ENCODE measurements around the gene CCT6A.
A peak's percentile ranks its signal among the peaks of the same experiment; 100 is the strongest.
"Not testable (repeated sequence)": the region's sequence is repeated elsewhere in the genome, so short reads cannot be mapped to it uniquely, and the experiment has no call there.

The CCT6A gene

DNA sequence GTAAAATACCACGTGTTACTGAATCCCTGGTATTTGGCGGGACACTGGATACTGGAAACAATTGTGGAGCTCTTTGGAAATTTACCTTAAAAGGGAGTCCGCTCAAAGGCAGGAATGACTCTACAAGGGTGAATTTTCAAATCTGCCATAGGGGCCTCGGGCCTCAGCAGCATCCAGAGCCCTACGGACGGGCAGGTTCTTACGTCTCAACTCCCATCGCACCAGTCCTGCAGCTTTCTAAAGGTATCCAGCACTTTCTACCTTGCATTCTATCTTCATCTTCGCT is 569 bp upstream of the CCT6A start:
- DNase-seq (ENCODE audit: low read depth in 2 of 2), result no peak

DNA sequence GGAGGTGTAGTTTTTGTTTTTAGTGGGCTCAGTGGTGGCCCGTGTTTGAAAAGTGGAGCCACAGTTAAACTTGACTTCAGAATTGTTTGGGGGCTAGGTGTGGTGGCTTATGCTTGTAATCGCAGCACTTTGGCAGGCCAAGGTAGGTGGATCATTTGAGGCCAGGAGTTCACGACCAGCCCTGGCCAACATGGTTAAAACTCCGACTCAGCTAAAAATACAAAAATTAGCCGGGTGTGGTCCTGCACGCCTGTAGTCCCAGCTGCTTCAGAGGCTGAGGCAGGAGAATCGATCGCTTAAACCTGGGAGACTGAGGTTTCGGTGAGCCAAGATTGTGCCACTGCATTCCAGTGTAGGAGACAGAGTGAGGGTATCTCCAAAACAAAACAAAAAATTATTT is 1.8 kb downstream of the CCT6A start:
- DNase-seq (ENCODE audit: low read depth in 2 of 2), result no peak

DNA sequence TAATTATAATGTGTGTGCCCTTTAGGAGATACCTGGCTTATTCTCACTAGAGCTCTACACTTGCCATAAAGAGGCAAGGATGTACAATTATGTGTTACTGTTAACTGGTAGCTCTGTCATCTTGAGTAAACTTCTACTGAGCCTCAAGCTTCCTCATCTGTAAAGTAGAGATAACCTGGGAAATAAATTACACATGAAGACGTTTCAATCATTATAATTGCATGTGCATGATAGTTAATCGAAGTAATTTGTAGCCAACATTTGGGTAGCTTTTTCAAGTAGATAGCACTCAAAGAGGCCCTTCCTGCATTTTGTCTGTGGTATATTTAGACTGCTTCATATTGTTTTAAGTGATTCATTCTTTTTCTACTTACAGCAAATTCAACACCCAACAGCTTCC is 2.4 kb downstream of the CCT6A start:
- no peak for DNase-seq (ENCODE audit: low read depth in 2 of 2)

DNA sequence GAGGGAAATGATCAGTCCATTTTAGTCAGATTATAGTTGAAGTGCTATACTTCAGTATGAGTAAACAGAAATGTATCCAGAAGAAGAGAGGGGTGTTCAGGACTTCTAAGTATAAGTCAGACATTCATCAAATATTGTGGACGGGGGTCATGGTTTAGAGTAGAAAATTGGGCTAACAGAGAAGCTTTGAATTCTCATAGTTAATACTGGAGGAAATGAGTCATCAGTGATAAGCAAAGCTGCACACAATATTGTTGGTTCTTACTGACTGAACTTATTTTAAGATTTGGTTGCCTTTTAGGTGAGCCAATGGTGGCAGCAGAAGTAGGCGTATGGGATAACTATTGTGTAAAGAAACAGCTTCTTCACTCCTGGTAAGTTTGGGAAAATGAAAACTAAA is 10.8 kb downstream of the CCT6A start:
- no peak for DNase-seq (ENCODE audit: low read depth in 2 of 2)

DNA sequence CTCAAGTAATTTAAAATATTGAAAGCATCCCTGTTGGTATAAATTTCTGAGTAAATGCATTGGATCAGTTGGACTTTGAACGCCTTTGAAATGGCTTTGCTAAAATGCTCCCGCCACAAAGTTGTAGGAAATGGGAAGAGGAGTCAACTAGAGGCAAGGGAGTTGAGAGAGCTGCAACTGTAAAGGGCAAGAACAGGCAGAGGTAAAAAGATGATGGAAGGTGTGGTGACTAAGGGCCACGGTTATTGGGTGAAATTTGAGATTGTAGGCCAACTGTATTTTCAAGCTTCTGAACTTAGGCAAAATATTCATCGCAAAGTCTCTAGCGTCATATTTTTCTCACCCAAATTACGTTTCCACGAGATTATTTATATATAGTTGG is 11.9 kb downstream of the CCT6A start:
- DNase-seq (ENCODE audit: low read depth in 2 of 2), result no peak

DNA sequence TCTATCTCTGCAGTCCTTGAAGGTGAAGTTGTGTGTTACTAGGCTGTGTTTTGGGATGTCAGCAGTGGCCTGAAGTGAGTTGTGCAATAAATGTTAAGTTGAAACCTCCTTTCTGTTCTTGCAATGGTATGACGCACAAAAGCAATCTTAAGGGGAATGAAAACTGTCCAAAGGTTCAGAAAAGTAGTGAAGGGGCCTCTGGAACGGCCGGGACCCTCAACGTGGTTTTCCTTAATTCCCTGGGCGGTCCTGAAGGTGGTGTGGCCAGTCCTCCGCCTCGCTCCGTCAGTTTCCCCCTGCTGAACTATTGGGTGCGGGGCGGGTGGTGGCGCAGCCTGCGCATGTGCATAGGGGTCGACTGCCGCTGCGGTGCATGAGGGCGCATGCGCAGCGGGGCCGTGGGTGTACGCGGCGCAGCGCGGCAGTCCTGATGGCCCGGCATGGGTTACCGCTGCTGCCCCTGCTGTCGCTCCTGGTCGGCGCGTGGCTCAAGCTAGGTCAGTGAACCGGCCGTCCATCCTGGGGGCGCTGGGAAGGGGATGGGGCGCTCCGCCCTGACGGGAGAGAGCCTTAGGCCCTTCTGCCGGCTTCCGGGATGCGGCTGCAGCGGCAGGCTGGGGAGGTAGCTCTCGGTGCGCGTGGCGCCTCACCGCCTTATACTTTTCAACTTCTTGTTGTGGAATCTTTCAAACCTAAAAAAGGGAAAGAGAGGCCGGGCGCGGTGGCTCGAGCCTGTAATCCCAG is 12.5 kb downstream of the CCT6A start, which contains the start of gene SUMF2:
TSS of gene SUMF2 (plus strand) at position 405 of the 744 bp plus-strand sequence. CDS start at position 431, 26 bp downstream.
- DNase-seq (ENCODE audit: low read depth in 2 of 2), result peak; percentile 46 to 57

DNA sequence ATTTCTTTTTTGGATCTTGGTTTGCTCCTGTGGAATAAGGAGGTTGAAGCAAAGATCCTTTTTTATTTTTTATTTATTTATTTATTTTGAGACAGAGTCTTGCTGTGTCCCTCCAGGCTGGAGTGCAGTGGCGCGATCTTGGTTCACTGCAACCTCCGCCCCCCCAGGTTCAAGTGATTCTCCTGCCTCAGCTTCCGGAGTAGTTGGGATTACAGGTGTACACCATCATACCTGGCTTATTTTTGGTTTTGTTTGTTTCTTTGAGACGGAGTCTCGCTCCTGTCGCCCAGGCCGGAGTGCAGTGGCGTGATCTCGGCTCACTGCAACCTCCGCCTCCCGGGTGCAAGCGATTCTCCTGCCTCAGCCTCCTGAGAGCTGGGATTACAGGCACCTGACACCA is 14.8 kb downstream of the CCT6A start:
- not testable (repeated sequence) for DNase-seq (ENCODE audit: low read depth in 2 of 2)

DNA sequence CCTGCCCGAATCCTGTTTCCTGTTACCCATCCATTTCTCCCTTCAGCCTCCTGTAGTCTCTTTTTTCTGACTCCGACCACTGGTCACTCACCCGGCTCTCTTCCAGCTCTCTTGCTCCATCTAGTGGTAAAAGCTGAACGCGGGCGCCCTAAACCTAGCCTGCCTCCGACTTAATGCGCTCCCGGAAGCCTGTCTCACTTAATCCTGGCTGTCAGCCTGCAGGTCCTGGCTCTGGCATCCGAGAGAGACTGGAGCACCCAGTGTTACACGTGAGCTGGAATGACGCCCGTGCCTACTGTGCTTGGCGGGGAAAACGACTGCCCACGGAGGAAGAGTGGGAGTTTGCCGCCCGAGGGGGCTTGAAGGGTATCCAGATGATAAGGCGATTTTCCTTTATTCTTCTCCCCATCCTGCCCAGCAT is 22.8 kb downstream of the CCT6A start:
- peak in 1 of 2 experiments; percentile 37 for DNase-seq (ENCODE audit: low read depth in 2 of 2)

DNA sequence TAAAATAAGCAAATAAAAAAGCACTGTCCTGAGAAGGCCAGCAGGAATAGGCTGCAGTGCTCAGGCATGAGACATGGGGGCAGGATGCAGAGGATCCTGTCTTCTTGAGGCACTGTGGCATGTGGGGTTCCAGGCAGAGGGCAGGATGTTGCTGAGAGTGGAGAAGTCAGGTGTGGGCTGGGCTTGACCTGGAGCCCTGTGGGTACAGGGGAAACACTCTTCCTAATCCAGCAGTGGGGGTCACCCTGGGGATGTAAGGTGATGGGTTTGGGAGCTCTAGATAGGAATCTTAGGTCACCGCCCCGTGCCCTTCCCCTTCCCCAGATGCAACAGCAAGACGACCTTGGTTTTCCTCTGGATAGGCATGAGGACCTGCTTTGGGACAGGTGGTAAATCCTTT is 26.1 kb downstream of the CCT6A start:
- no peak for DNase-seq (ENCODE audit: low read depth in 2 of 2)

DNA sequence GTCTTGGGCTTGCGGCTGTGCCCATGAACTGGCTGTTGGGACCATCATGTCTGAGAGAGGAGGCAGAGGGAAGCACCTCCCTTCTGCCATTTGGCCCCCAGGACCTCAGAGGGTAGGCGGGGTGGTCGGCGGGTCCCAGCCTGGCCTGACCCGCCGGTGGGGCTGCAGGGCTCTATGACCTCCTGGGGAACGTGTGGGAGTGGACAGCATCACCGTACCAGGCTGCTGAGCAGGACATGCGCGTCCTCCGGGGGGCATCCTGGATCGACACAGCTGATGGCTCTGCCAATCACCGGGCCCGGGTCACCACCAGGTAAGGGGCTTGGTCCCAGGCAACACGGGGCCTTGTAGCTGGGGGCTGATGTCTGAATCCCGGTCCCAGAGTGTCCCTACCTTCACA is 26.6 kb downstream of the CCT6A start:
- no peak for DNase-seq (ENCODE audit: low read depth in 2 of 2)

DNA sequence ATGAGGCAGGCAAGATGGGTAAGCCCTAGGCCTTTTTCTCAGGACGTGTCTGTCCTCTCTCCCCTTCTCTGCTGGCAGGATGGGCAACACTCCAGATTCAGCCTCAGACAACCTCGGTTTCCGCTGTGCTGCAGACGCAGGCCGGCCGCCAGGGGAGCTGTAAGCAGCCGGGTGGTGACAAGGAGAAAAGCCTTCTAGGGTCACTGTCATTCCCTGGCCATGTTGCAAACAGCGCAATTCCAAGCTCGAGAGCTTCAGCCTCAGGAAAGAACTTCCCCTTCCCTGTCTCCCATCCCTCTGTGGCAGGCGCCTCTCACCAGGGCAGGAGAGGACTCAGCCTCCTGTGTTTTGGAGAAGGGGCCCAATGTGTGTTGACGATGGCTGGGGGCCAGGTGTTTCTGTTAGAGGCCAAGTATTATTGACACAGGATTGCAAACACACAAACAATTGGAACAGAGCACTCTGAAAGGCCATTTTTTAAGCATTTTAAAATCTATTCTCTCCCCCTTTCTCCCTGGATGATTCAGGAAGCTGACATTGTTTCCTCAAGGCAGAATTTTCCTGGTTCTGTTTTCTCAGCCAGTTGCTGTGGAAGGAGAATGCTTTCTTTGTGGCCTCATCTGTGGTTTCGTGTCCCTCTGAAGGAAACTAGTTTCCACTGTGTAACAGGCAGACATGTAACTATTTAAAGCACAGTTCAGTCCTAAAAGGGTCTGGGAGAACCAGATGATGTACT is 28.1 kb downstream of the CCT6A start:
- no peak for DNase-seq (ENCODE audit: low read depth in 2 of 2)

DNA sequence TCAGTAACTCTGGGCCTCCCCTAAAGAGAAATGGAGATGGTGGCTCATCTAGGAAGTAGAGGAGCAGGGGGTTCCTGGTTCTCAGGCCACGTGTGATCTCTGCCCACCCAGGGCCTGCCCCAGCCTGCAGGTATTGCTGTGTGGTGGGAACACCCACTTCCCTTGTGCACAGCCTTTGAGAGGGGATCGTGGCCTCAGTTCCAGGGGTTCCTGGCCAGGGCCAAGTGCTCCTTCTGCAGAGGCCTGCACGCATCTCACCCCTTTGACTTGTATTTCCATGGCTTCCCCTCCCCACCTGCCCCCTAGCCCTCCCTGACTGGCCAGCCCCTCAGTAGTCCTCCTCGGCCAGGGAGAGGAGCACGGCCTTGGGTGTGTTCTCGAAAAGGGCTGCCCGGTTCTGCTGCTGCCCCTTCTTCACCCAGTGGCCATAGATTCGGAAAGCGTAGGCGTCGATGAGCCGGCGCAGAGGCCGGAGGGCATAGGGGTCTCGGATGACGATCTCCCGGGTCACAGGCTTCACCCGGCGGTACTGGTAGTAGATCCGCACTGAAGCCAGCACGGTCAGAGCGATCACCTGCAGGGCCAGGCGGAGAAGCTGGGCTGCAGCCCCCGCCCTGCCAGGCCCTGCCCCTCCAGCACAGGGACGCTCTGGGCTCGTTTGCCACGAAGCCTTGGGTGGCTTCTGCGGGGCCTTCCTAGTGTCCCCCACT is 29.3 kb downstream of the CCT6A start:
- DNase-seq (ENCODE audit: low read depth in 2 of 2), result not testable (repeated sequence)

DNA sequence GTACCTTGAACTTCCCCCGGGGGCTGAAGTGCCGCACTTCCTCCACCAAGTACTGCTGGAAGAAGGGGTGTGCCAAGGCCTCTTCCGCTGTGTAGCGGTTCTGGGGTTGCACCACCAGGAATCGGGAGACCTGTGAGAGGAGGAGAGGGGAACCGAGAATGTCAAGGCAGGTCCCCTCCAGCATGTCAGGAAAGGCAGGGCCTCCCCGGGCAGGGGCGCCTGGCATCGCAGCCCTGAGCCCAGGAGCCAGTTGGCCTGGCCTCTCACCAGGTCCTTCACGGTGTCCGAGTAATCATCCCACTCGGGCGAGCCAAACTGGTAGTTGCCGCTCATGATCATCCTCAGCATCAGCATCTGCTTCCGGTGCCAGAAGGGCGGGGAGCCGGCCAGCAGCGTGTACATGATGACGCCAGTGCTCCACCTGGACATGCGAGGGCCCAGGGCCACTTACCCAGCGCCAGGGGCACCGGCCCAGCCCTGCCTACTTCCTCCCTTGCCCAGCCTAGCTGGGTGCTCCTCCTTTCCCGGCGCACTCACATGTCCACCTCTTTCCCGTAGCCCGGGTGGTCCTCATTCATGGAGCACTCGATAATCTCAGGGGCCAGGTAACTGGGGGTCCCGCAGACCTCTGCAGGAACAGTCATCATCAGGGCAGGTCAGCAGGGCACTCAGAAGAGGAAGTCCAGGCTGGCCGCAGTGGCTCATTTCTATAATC is 30.2 kb downstream of the CCT6A start:
- no peak for DNase-seq (ENCODE audit: low read depth in 2 of 2)

DNA sequence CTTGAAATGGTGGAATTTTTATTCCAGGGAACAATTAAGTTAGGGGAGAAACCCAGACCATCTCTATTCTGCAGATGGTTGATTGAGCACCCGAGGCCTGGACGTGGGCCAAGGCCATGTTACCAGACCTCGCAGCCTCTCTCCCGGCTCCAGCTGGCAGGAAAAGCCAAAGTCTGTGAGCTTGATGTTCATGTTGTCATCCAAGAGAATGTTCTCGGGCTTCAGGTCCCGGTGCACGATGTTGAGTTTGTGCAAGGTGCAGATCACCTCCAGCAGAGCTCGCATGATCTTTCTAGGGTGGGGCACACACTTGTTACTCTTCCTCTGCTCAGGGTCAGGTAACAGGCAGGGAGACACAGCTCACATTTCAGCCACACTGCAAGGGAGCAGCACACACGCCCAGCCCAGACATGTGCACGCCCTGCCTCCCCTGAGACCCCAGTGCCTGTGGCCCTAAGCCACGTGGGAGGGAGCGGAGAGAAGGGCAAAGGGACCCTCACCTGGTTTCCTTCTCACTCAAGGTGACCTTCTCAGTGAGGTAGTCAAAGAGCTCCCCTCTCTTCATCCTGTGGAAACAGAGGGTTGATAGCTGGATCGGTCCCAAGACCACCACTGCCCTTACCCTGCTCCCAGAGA is 31.7 kb downstream of the CCT6A start:
- DNase-seq (ENCODE audit: low read depth in 2 of 2), result no peak

DNA sequence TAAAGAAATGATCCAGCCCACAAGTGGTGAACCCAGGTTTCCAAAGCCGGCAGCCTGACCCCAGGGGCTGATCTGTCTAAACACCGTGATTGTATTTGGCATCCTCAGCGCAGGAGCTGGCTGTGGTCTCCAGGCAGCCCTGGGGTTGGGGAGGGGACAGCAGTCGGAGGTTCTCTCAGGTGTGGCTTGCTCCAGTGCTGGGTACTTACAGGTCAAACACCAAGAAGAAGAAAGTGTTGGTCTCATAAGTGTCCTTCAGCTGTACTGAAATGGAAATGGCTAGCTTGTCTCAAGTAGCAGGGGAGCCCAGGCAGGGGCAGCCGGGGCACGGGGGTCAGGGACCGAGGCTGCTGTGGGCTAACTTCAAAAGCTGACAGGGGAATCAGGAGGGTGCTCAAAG is 35.2 kb downstream of the CCT6A start:
- no peak for DNase-seq (ENCODE audit: low read depth in 2 of 2)

DNA sequence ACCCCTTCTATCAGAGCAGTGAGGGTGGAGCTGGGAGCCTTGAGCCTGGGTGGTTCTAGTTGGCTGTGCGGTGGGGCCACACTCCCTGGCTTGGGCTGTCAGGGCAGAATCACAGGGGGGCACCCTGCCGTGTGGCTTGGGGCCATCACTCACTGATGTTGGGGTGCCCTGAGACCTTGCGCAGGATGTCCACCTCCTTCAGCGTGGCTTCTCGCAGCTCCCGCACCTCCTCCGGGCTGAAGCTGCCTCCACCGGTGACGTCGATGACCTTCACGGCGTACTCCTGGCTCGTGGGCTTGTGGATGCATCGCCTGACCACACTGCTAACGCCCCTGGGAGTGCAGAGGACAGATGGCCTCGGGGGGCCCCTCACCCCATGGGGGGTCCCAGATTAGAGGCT is 35.9 kb downstream of the CCT6A start:
- no peak for DNase-seq (ENCODE audit: low read depth in 2 of 2)

DNA sequence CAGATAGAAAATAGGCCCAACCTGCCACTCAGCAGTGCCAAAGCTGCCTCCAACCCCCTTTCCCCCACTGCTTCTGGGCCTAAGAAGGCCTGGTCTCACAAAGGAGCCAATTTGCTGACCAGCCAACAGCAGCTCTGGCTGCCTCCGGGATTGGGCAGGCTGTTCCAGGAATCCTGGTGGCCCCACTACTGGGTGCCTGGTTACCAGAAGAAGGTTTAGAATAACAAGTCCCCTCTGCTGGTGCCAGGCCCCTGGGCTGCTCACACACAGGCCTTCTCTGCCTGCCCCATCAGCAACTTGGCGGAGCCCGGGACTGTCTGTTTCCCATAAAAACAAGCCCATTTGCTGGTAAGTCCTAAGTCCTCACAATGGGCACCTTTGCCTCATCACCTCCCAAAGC is 40.0 kb downstream of the CCT6A start:
- no peak for DNase-seq (ENCODE audit: low read depth in 2 of 2)

DNA sequence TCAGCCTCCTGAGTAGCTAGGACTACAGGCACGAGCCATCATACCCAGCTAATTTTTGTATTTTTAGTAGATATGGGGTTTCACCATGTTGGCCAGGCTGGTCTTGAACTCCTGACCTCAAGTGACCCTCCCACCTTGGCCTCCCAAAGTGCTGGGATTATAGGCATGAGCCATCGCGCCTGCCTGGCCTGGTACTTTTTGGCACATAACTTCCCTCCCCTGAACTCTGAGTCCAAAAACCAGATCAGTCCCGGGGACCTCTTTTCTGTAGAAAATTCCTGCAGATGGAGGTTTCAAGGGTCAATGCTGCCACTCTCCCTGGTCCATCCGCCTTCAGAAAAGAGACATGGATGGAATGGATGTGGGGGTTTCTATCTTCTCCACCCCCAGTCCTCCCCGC is 40.8 kb downstream of the CCT6A start:
- DNase-seq (ENCODE audit: low read depth in 2 of 2), result not testable (repeated sequence)

DNA sequence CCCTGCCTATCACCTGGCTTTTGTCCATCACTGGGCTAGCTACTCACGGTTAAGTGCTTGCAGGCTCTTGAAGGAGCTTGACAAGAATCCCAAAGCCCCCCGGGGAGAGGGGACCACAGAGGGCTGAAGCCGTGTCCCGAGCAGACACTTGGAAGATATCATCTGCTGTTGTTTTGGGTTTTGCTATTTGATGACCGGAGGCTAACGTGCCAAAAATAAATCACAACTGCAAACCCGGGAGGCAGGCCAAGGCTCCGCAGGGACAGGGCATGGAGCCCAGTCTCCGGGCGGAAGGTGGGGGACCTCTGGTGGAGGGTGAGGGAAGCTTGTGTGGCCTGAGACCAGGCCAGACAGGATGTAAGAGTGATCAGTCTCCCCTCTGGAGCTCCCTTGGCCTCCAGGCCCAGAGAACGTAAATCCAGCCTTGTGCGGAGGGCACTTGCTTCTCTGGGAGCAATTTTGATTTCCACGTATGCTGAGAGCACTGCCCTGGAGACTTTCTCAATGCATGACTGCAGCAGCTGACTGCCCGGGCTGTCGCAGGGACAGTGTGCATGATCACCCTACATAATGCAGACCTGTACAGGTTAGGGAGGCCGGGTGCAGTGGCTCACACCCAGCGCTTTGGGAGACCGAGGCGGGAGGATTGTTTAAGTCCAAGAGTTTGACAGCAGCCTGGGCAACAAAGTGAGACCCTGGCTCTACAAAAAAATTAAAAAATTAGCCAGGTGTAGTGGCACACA is 41.4 kb downstream of the CCT6A start, which contains the start of gene PHKG1:
TSS of gene PHKG1 (minus strand) at position 164 of the 743 bp plus-strand sequence. CDS start 4,011 bp downstream, outside the sequence.
- peak in 1 of 2 experiments; percentile 34 for DNase-seq (ENCODE audit: low read depth in 2 of 2)

DNA sequence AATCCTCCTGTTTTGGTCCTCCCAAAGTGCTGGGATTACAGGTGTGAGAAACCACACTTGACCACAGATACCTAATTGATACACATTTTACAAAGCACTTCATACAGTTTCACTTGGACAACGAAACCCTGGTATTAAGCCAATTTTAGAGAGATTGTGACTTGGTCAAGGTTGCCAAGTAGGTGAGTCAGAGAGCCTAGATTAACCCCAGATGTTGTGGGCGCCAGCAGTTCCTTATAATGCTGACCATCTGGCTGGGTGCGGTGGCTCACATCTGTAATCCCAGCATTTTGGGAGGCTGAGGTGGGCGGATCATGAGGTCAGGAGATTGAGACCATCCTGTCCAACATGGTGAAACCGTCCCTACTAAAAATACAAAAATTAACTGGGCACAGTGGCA is 46.1 kb downstream of the CCT6A start:
- DNase-seq (ENCODE audit: low read depth in 2 of 2), result peak; percentile 75 to 77
